ENCODE measurements around the gene REEP3.
"Not testable (repeated sequence)": the region's sequence is repeated elsewhere in the genome, so short reads cannot be mapped to it uniquely, and the experiment has no call there.

REEP3 gene

GRCh38 chr10:63553473-63553872 is 32.3 kb downstream of the REEP3 start:
- DNase-seq = no peak

- no peak for DNase-seq
These were observed 33.5 kb downstream of the REEP3 start for GRCh38 chr10:63554657-63555056.

- no peak for DNase-seq
These were observed 34.1 kb downstream of the REEP3 start for GRCh38 chr10:63555330-63555729.

- no peak for DNase-seq
These were observed 37.1 kb downstream of the REEP3 start for GRCh38 chr10:63558132-63558784.

GRCh38 chr10:63561341-63561740 is 40.1 kb downstream of the REEP3 start:
- peak in 1 of 2 experiments; percentile 51 for DNase-seq

- DNase-seq = no peak
These were observed 41.2 kb downstream of the REEP3 start for GRCh38 chr10:63562391-63562790.

- peak in 1 of 2 experiments; percentile 51 for DNase-seq
These were observed 41.7 kb downstream of the REEP3 start for GRCh38 chr10:63562857-63563256.

- DNase-seq = no peak
These were observed 42.4 kb downstream of the REEP3 start for GRCh38 chr10:63563623-63564022.

GRCh38 chr10:63564731-63565130 is 43.5 kb downstream of the REEP3 start:
- DNase-seq = not testable (repeated sequence)

- no peak for DNase-seq
These were observed 52.0 kb downstream of the REEP3 start for GRCh38 chr10:63573068-63573697.

GRCh38 chr10:63574011-63574410 is 52.8 kb downstream of the REEP3 start:
- no peak for DNase-seq

- DNase-seq = no peak
These were observed 55.3 kb downstream of the REEP3 start for GRCh38 chr10:63576501-63576900.

GRCh38 chr10:63578501-63578900 is 57.3 kb downstream of the REEP3 start:
- DNase-seq = no peak

- DNase-seq = no peak
These were observed 58.3 kb downstream of the REEP3 start for GRCh38 chr10:63579371-63580014.

- no peak for DNase-seq
These were observed 61.5 kb downstream of the REEP3 start for GRCh38 chr10:63582690-63583089.

GRCh38 chr10:63583397-63583796 is 62.2 kb downstream of the REEP3 start:
- no peak for DNase-seq

GRCh38 chr10:63583909-63584724 is 62.9 kb downstream of the REEP3 start:
- DNase-seq = no peak

- DNase-seq = no peak
These were observed 63.5 kb downstream of the REEP3 start for GRCh38 chr10:63584725-63585035.

GRCh38 chr10:63585041-63585440 is 63.8 kb downstream of the REEP3 start:
- peak in 1 of 2 experiments; percentile 2 for DNase-seq

GRCh38 chr10:63586043-63586442 is 64.8 kb downstream of the REEP3 start:
- peak; percentile 9 to 45 for DNase-seq

GRCh38 chr10:63587191-63587590 is 66.0 kb downstream of the REEP3 start:
- DNase-seq = peak in 1 of 2 experiments; percentile 47

GRCh38 chr10:63588436-63589167 is 67.4 kb downstream of the REEP3 start:
- no peak for DNase-seq

Measured in NCI-H524 (cell line).